CD4-positive, alpha-beta T cell (primary cell): ENCODE results near the gene RAD51B. TPM values are rescaled to one million over a fixed set of nuclear protein-coding genes. Genes with fewer than 3 reads are reported as not detected.

Experiments used
- ATAC-seq: fragments of 200-7000 bp; cut with Tn5 transposase; one replicate; pipeline ENCODE4 v1.10.0; 2022; ENCODE audit warnings: mild to moderate bottlenecking; ENCODE audit not compliant: poor library complexity
- CTCF ChIA-PET: fragments of 350-600 bp; sonication (Branson Sonifier 250); formaldehyde crosslinking; loops from one replicate; lab custom pipeline; 2021; ENCODE audit warnings: antibody characterized with exemption, inconsistent platforms; lab: Charles Lee
- POLR2A ChIA-PET: fragments of 350-600 bp; sonication (Branson Sonifier 250); formaldehyde crosslinking; loops from one replicate; lab custom pipeline; 2021; ENCODE audit warnings: antibody characterized with exemption, inconsistent platforms; lab: Charles Lee
- DNase-seq, 14 experiments: peaks; one replicate each; pipeline ENCODE4 v3.0.0-alpha.2; 2013 to 2020; ENCODE audit warnings: mixed read lengths in 2 of 14
- H3K27ac ChIP-seq, 2 donors: one replicate each; pipeline versions ENCODE4 v1.5.1 to v1.7.0; 2013; ENCODE audit warnings: low read length in 2 of 2, low read depth in 1 of 2, mild to moderate bottlenecking in 1 of 2
- H3K27me3 ChIP-seq, 2 experiments: 1 replicate in 1 of 2; 2 replicates in 1 of 2; pipeline versions ENCODE4 v1.6.1 to v1.7.0; 2013; ENCODE audit warnings: low read length in 2 of 2, control low read depth in 1 of 2, mild to moderate bottlenecking in 1 of 2, moderate library complexity in 1 of 2; ENCODE audit not compliant: insufficient read depth in 2 of 2, control insufficient read depth in 1 of 2
- H3K36me3 ChIP-seq: one replicate; pipeline ENCODE4 v1.6.1; 2013; ENCODE audit warnings: low read length, control low read depth; ENCODE audit not compliant: insufficient read depth
- H3K4me1 ChIP-seq: one replicate; pipeline ENCODE4 v1.6.1; 2013; ENCODE audit warnings: low read length, control low read depth; ENCODE audit not compliant: insufficient read depth
- H3K4me3 ChIP-seq: one replicate; pipeline ENCODE4 v1.5.1; 2013; ENCODE audit warnings: mild to moderate bottlenecking, low read length, moderate library complexity
- H3K9me3 ChIP-seq, 2 experiments: 1 replicate in 1 of 2; 2 replicates in 1 of 2; pipeline versions ENCODE4 v1.6.1 to v1.7.0; 2013; ENCODE audit warnings: low read length in 2 of 2, mild to moderate bottlenecking in 2 of 2, control low read depth in 1 of 2, moderate library complexity in 1 of 2; ENCODE audit not compliant: control insufficient read depth in 1 of 2, insufficient read depth in 1 of 2
- H3K27ac Mint-ChIP-seq: one replicate; pipeline ENCODE4 v1.8.0; 2020; ENCODE audit warnings: mixed read lengths
- H3K27me3 Mint-ChIP-seq: one replicate; pipeline ENCODE4 v1.8.0; 2021; ENCODE audit warnings: mixed read lengths
- H3K36me3 Mint-ChIP-seq: one replicate; pipeline ENCODE4 v1.8.0; 2021; ENCODE audit warnings: low read depth, mixed read lengths
- H3K4me1 Mint-ChIP-seq: one replicate; pipeline ENCODE4 v1.8.0; 2021; ENCODE audit warnings: low read depth, mixed read lengths
- H3K4me3 Mint-ChIP-seq: one replicate; pipeline ENCODE4 v1.8.0; 2020; ENCODE audit warnings: mild to moderate bottlenecking, mixed read lengths
- H3K9me3 Mint-ChIP-seq: one replicate; pipeline ENCODE4 v1.8.0; 2020; ENCODE audit warnings: mixed read lengths
- intact Hi-C, 2 experiments: fragments of 100-400 bp; cut with DNase I in 1 of 2; cut with micrococcal nuclease in 1 of 2; formaldehyde crosslinking; loops; one replicate each; pipeline versions ENCODE4 v1.15.1 to v1.9.0; 2023 to 2025; cut with DNase I, micrococcal nuclease
- total RNA-seq, 174 experiments: library from RNA in 2 of 174; stranded (reverse) in 2 of 174; gene quantifications; one replicate each; pipeline ENCODE4 v1.2.3 and lab custom pipeline; 2021 to 2026
- TF ChIP-seq, protein P1 (sequence below): fragments of 200-600 bp; IDR thresholded peaks from one replicate; pipeline ENCODE4 v1.8.0; 2022; ENCODE audit warnings: antibody characterized with exemption, mild to moderate bottlenecking

RAD51B gene
- total RNA-seq, 2 experiments from 2014 or later: 18.4 to 20.0 TPM

DNA sequence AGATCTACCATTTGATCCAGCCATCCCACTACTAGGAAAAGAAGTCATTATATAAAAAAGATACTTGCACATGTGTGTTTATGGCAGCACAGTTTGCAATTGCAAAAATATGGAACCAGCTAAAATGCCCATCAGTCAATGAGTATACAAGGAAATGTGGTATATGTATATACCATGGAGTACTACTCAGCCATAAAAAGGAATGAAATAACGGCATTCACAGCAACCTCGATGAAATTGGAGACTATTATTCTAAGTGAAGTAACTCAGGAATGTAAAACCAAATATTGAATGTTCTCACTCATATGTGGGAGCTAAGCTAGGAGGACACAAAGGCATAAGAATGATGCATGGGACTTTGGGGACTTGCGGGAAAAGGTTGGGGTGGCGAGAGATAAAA lies 402.6 kb downstream of the RAD51B start:
- Mint-ChIP-seq H3K27ac (no peak overlapping the region), H3K36me3 (no peaks in the 10 kb centered on the region), H3K4me3 (no peak overlapping the region), H3K27me3 (no peaks in the 10 kb centered on the region), H3K4me1 (peaks cover 8% of the 10 kb centered on the region), H3K9me3 (peaks cover 7% of the 10 kb centered on the region)
- POLR2A ChIA-PET: no interaction called here
- no peaks in the 10 kb centered on the region for H3K9me3 ChIP-seq
- H3K27me3 ChIP-seq: no peaks in the 10 kb centered on the region
- ATAC-seq (no peak), DNase-seq (no peak)
- TF ChIP-seq, protein P1, sequence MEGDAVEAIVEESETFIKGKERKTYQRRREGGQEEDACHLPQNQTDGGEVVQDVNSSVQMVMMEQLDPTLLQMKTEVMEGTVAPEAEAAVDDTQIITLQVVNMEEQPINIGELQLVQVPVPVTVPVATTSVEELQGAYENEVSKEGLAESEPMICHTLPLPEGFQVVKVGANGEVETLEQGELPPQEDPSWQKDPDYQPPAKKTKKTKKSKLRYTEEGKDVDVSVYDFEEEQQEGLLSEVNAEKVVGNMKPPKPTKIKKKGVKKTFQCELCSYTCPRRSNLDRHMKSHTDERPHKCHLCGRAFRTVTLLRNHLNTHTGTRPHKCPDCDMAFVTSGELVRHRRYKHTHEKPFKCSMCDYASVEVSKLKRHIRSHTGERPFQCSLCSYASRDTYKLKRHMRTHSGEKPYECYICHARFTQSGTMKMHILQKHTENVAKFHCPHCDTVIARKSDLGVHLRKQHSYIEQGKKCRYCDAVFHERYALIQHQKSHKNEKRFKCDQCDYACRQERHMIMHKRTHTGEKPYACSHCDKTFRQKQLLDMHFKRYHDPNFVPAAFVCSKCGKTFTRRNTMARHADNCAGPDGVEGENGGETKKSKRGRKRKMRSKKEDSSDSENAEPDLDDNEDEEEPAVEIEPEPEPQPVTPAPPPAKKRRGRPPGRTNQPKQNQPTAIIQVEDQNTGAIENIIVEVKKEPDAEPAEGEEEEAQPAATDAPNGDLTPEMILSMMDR: no peak
- CTCF ChIA-PET: no interaction called here
- no peaks in the 10 kb centered on the region for H3K4me1 ChIP-seq
- no peak overlapping the region for H3K27ac ChIP-seq
- intact Hi-C loops: no loop called here
- no peak overlapping the region for H3K4me3 ChIP-seq
- H3K36me3 ChIP-seq: no peaks in the 10 kb centered on the region

DNA sequence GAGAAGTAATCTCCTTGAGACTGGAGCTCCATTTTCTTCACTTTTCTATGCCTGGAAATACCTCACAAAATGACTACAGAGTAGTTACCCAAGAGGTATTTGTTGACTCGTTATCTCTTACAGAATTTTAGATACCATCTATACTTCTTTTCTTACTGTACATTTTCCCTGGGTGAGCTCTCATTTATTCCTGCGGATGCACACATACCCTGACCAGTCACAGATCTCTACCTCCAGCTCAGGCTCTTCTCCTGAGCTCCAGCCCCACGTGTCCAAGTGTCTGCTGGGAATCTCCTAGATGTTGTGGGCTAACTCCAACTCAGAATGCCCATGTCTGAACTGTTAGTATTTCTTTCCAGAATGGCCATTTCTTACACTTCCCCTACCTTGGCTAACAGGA lies 403.1 kb downstream of the RAD51B start:
- Histone ChIP-seq H3K27me3 (no peaks in the 10 kb centered on the region), H3K27ac (no peak overlapping the region), H3K36me3 (no peaks in the 10 kb centered on the region), H3K9me3 (no peaks in the 10 kb centered on the region), H3K4me3 (no peak overlapping the region), H3K4me1 (no peaks in the 10 kb centered on the region)
- DNase-seq: no peak
- no peak for ATAC-seq
- H3K36me3 Mint-ChIP-seq: no peaks in the 10 kb centered on the region
- intact Hi-C loops: no loop called here
- H3K4me1 Mint-ChIP-seq: peaks cover 8% of the 10 kb centered on the region
- H3K27me3 Mint-ChIP-seq: no peaks in the 10 kb centered on the region
- TF ChIP-seq, protein P1: no peak
- CTCF ChIA-PET: no interaction called here
- H3K9me3 Mint-ChIP-seq: peaks cover 7% of the 10 kb centered on the region
- POLR2A ChIA-PET: interaction anchor here (1.4 kb wide), 1 partner anchor 12 kb away, joined by 6 read pairs; no protein-coding TSS in a partner anchor
- no peak overlapping the region for H3K27ac Mint-ChIP-seq
- H3K4me3 Mint-ChIP-seq: no peak overlapping the region

- intact Hi-C loops: no loop called here
- H3K27ac Mint-ChIP-seq: no peak overlapping the region
- H3K27me3 Mint-ChIP-seq: no peaks in the 10 kb centered on the region
- no peak overlapping the region for H3K27ac ChIP-seq
- no peaks in the 10 kb centered on the region for H3K36me3 ChIP-seq
- no peaks in the 10 kb centered on the region for H3K27me3 ChIP-seq
- no peak overlapping the region for H3K4me3 ChIP-seq
- no peak overlapping the region for H3K4me3 Mint-ChIP-seq
- POLR2A ChIA-PET: interaction anchor here (1.4 kb wide), 1 partner anchor 13 kb away, joined by 6 read pairs; no protein-coding TSS in a partner anchor
- DNase-seq: no peak
- H3K36me3 Mint-ChIP-seq: no peaks in the 10 kb centered on the region
- no peaks in the 10 kb centered on the region for H3K9me3 ChIP-seq
- ATAC-seq: no peak
- CTCF ChIA-PET: no interaction called here
- TF ChIP-seq, protein P1: no peak
- no peaks in the 10 kb centered on the region for H3K4me1 ChIP-seq
- H3K4me1 Mint-ChIP-seq: peaks cover 8% of the 10 kb centered on the region
- H3K9me3 Mint-ChIP-seq: peaks cover 7% of the 10 kb centered on the region
Measured at GRCh38 chr14:68223631-68224030, 404.1 kb downstream of the RAD51B start.
